DOHH2 (cell line): Measurements from ENCODE around the gene MRPL47.

Source experiments
- CTCF ChIP-seq: fragments of 200-600 bp; sonication (generic); IDR thresholded peaks from one replicate; pipeline ENCODE4 v1.5.1; 2014; ENCODE audit warnings: antibody characterized with exemption, mild to moderate bottlenecking, low read depth, low read length; ENCODE audit not compliant: poor library complexity, severe bottlenecking
- EZH2phosphoT487 ChIP-seq: fragments of 200-600 bp; sonication (generic); IDR thresholded peaks from 2 replicates; pipeline ENCODE4 v1.6.1; 2017; ENCODE audit warnings: borderline replicate concordance, mild to moderate bottlenecking, antibody characterized with exemption, low read length, moderate library complexity, mixed read lengths

GRCh38 chr3:179603321-179603720 is 1.1 kb downstream of the MRPL47 start:
- TF ChIP-seq CTCF (no peak), EZH2phosphoT487 (no peak)
